ENCODE results near the gene PIEZO2. TPM values are rescaled to one million over a fixed set of nuclear protein-coding genes. Genes with fewer than 3 reads are reported as not detected.

PIEZO2 gene
- total RNA-seq, 1 donor from 2014 or later: 4.2 TPM

- H3K79me2 ChIP-seq (ENCODE audit: low read depth): no peaks in the 10 kb centered on the region
- no peaks in the 10 kb centered on the region for H3K9me3 ChIP-seq (ENCODE audit: low read depth)
- H3K27ac ChIP-seq: no peak overlapping the region
- H3K36me3 Mint-ChIP-seq: no peaks in the 10 kb centered on the region
- no peaks in the 10 kb centered on the region for H3K27me3 Mint-ChIP-seq (ENCODE audit: insufficient read depth, low read depth)
- H3K4me3 ChIP-seq: no peak overlapping the region
- DNase-seq (ENCODE audit: low spot score): no peak
- H2AFZ ChIP-seq (replicated peaks): no peak overlapping the region
- H3K4me2 ChIP-seq: no peak overlapping the region
- H3K4me3 Mint-ChIP-seq: no peak overlapping the region
- H3K36me3 ChIP-seq: no peaks in the 10 kb centered on the region
- no peak overlapping the region for H3K27ac Mint-ChIP-seq
- peaks cover 6% of the 10 kb centered on the region for H3K4me1 ChIP-seq
- H3F3A ChIP-seq (ENCODE audit: low read depth): no peaks in the 10 kb centered on the region
- no peaks in the 10 kb centered on the region for H3K27me3 ChIP-seq
- no peaks in the 10 kb centered on the region for H4K20me1 ChIP-seq (ENCODE audit: low read depth)
- H3K4me1 Mint-ChIP-seq: peaks cover 24% of the 10 kb centered on the region
- no peak overlapping the region for H3K9ac ChIP-seq
- TF ChIP-seq CTCF (IDR thresholded peaks at IDR 0.05) (no peak), EZH2phosphoT487 (IDR thresholded peaks at IDR 0.05) (no peak), EZH2 (IDR thresholded peaks at IDR 0.05) (no peak)
- H3K9me3 Mint-ChIP-seq: peaks cover 6% of the 10 kb centered on the region
Measured at GRCh38 chr18:11009147-11009546, 140.2 kb downstream of the PIEZO2 start.

GRCh38 chr18:11008505-11008904 lies 140.9 kb downstream of the PIEZO2 start:
- no peak overlapping the region for H3K4me2 ChIP-seq
- H3K27me3 ChIP-seq: no peaks in the 10 kb centered on the region
- Mint-ChIP-seq H3K4me1 (peaks cover 28% of the 10 kb centered on the region), H3K9me3 (peaks cover 6% of the 10 kb centered on the region), H3K27ac (no peak overlapping the region), H3K4me3 (no peak overlapping the region), H3K36me3 (no peaks in the 10 kb centered on the region), H3K27me3 (ENCODE audit: insufficient read depth, low read depth) (no peaks in the 10 kb centered on the region)
- no peak for DNase-seq (ENCODE audit: low spot score)
- no peaks in the 10 kb centered on the region for H3K79me2 ChIP-seq (ENCODE audit: low read depth)
- no peak overlapping the region for H2AFZ ChIP-seq (replicated peaks)
- no peaks in the 10 kb centered on the region for H4K20me1 ChIP-seq (ENCODE audit: low read depth)
- peaks cover 6% of the 10 kb centered on the region for H3K4me1 ChIP-seq
- no peak overlapping the region for H3K4me3 ChIP-seq
- H3K9me3 ChIP-seq (ENCODE audit: low read depth): no peaks in the 10 kb centered on the region
- no peak overlapping the region for H3K27ac ChIP-seq
- no peaks in the 10 kb centered on the region for H3F3A ChIP-seq (ENCODE audit: low read depth)
- no peak overlapping the region for H3K9ac ChIP-seq
- H3K36me3 ChIP-seq: no peaks in the 10 kb centered on the region
- no peak for TF ChIP-seq EZH2 (IDR thresholded peaks at IDR 0.05)
- TF ChIP-seq CTCF (IDR thresholded peaks at IDR 0.05): no peak
- TF ChIP-seq EZH2phosphoT487 (IDR thresholded peaks at IDR 0.05): no peak

- no peak for TF ChIP-seq CTCF (IDR thresholded peaks at IDR 0.05)
- DNase-seq (ENCODE audit: low spot score): peak; percentile 6
- H3K36me3 Mint-ChIP-seq: peaks cover 4% of the 10 kb centered on the region
Measured at GRCh38 chr18:11005528-11005927, 143.8 kb downstream of the PIEZO2 start.

More at GRCh38 chr18:11005528-11005927, 143.8 kb downstream of the PIEZO2 start:
- no peaks in the 10 kb centered on the region for H3K9me3 ChIP-seq (ENCODE audit: low read depth)
- H3K27ac ChIP-seq: no peak overlapping the region
- no peaks in the 10 kb centered on the region for H3K79me2 ChIP-seq (ENCODE audit: low read depth)
- H3K4me2 ChIP-seq: no peak overlapping the region
- H3K27me3 ChIP-seq: no peaks in the 10 kb centered on the region
- Mint-ChIP-seq H3K4me3 (peak overlapping the region; percentile 56), H3K9me3 (peaks cover 9% of the 10 kb centered on the region), H3K4me1 (peaks cover 28% of the 10 kb centered on the region), H3K27me3 (ENCODE audit: insufficient read depth, low read depth) (no peaks in the 10 kb centered on the region), H3K27ac (peak overlapping the region; percentile 94)
- H3K9ac ChIP-seq: no peak overlapping the region
- no peak overlapping the region for H2AFZ ChIP-seq (replicated peaks)
- H3K36me3 ChIP-seq: no peaks in the 10 kb centered on the region
- H3F3A ChIP-seq (ENCODE audit: low read depth): no peaks in the 10 kb centered on the region
- no peak overlapping the region for H3K4me3 ChIP-seq
- no peaks in the 10 kb centered on the region for H4K20me1 ChIP-seq (ENCODE audit: low read depth)
- peaks cover 6% of the 10 kb centered on the region for H3K4me1 ChIP-seq
